ENCODE measurements around the gene ARRDC5. TPM values are rescaled to one million over a fixed set of nuclear protein-coding genes. Genes with fewer than 3 reads are reported as not detected.
"Not testable (repeated sequence)": the region's sequence is repeated elsewhere in the genome, so short reads cannot be mapped to it uniquely, and the experiment has no call there.

Gene ARRDC5
- polyA plus RNA-seq, 1 experiment = not detected

DNA sequence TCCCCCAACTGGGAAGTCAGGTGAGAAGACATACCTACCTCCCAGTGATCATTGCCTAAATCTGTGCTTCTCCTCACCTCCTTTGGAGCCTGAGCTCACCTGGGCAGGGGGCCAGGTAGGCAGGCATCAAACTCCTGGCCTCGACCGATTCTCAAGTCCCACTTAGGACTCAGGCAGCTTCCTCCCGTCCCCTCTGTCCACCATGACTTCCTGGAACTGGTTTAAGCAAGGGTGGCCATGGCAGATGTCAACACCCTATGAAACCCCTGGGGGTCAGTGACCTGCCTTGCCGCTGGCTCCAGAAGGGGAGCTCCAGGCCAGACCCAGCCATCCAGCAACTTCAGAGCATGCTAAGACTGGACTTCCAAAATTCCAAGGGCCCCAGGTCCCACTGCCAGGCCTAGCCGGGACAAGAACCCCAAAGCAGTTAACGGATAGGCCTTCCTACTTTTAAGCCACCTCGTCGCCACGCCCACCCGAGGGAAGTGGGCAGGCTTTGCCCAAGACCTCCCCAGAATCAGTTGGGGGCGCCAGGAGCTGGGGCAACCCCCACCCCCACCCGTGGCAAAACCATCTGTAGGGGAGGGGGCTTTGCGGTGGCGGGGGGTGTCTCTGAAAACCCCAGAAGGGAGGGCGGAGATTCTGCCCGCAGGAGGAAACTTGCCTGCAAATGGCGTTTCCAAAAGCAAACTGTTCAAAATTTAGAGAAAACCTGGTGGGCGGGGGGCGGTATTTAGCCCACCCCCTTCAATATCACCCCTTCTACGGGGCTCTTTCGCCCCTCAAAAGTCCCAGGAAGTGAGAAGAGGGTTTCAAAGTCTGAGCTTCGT lies 35.9 kb downstream of the ARRDC5 start:
- no peak for DNase-seq (ENCODE audit: low read depth, low spot score)
- ChIA-PET POLR2A (interaction anchor here (0.5 to 1.7 kb wide), 8 partner anchors 9 to 464 kb away, joined by 3 to 11 read pairs (median 4); no protein-coding TSS in a partner anchor), CTCF (interaction anchor here (0.9 to 3.8 kb wide), 5 partner anchors 12 to 163 kb away, joined by 3 to 22 read pairs (median 13); no protein-coding TSS in a partner anchor)
- peak overlapping the region; percentile 89 for H3K4me3 ChIP-seq (ENCODE audit: low read depth, low read length)
- TF ChIP-seq, protein P1, sequence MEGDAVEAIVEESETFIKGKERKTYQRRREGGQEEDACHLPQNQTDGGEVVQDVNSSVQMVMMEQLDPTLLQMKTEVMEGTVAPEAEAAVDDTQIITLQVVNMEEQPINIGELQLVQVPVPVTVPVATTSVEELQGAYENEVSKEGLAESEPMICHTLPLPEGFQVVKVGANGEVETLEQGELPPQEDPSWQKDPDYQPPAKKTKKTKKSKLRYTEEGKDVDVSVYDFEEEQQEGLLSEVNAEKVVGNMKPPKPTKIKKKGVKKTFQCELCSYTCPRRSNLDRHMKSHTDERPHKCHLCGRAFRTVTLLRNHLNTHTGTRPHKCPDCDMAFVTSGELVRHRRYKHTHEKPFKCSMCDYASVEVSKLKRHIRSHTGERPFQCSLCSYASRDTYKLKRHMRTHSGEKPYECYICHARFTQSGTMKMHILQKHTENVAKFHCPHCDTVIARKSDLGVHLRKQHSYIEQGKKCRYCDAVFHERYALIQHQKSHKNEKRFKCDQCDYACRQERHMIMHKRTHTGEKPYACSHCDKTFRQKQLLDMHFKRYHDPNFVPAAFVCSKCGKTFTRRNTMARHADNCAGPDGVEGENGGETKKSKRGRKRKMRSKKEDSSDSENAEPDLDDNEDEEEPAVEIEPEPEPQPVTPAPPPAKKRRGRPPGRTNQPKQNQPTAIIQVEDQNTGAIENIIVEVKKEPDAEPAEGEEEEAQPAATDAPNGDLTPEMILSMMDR (IDR thresholded peaks at IDR 0.05; ENCODE audit: low read depth, low read length) = no peak
- H3K27me3 ChIP-seq (ENCODE audit: control insufficient read depth, insufficient read depth, low read length) = no peaks in the 10 kb centered on the region
- H3K27ac ChIP-seq (ENCODE audit: low read depth, low read length) = peak overlapping the region; percentile 39
- no peaks in the 10 kb centered on the region; the same call in 1 of the 2 replicates for H3K9me3 ChIP-seq (ENCODE audit: control insufficient read depth, insufficient read depth, low read length)

DNA sequence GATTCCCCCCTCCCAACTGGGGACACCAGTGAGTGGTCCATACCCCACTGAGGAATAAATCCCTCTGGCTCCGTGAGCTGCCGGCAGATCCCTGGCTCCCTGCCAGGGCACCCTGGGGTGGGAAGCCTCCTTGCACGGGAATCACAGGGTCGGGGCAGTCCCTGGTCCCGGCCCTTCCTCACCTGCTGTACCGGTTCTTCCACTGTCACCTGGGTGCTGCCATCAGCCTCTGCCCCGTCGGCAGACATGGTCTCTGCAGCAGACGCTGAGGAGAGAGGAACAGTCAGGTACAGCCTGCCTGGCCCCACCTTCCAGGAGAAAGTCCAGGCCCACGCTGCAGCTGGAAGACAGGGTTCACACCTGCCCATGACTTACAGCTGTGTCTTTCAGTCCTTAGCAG lies 41.5 kb downstream of the ARRDC5 start:
- TF ChIP-seq, protein P1 (IDR thresholded peaks at IDR 0.05; ENCODE audit: low read depth, low read length) = no peak
- no peak for DNase-seq (ENCODE audit: low read depth, low spot score)
- no peak overlapping the region for H3K27ac ChIP-seq (ENCODE audit: low read depth, low read length)
- no peaks in the 10 kb centered on the region for H3K27me3 ChIP-seq (ENCODE audit: control insufficient read depth, insufficient read depth, low read length)
- POLR2A ChIA-PET = no interaction called here
- CTCF ChIA-PET = interaction anchor here (1.5 kb wide), 1 partner anchor 10 kb away, joined by 14 read pairs; no protein-coding TSS in a partner anchor
- no peak overlapping the region for H3K4me3 ChIP-seq (ENCODE audit: low read depth, low read length)
- H3K9me3 ChIP-seq (ENCODE audit: control insufficient read depth, insufficient read depth, low read length) = no peaks in the 10 kb centered on the region

DNA sequence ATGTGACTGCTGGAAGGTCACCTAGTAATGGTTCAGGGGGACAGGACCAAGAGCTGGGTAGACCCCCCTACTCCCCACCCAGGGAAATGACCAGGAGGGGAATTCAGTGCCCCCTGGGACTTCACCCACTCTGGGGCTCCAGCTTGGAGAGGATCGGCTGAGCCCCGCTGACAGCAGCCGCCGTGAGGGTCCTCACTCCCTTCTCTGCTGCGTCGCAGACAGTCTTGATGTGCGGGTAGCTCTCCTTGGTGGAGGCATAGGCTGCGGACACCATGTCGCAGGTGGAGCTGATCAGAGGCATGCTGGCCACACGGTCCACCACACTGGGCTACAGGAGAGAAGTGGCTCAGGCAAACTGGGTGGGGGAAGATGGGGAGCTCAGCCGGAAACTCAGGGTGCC lies 43.0 kb downstream of the ARRDC5 start:
- no peak overlapping the region for H3K27ac ChIP-seq (ENCODE audit: low read depth, low read length)
- no peaks in the 10 kb centered on the region for H3K9me3 ChIP-seq (ENCODE audit: control insufficient read depth, insufficient read depth, low read length)
- DNase-seq (ENCODE audit: low read depth, low spot score) = no peak
- TF ChIP-seq, protein P1 (IDR thresholded peaks at IDR 0.05; ENCODE audit: low read depth, low read length) = no peak
- H3K27me3 ChIP-seq (ENCODE audit: control insufficient read depth, insufficient read depth, low read length) = no peaks in the 10 kb centered on the region
- ChIA-PET CTCF (interaction anchor here (1.0 kb wide), 2 partner anchors 8 to 10 kb away, joined by 3 to 4 read pairs; no protein-coding TSS in a partner anchor), POLR2A (interaction anchor here (0.6 kb wide), 1 partner anchor 16 kb away, joined by 3 read pairs; no protein-coding TSS in a partner anchor)
- H3K4me3 ChIP-seq (ENCODE audit: low read depth, low read length) = no peak overlapping the region

DNA sequence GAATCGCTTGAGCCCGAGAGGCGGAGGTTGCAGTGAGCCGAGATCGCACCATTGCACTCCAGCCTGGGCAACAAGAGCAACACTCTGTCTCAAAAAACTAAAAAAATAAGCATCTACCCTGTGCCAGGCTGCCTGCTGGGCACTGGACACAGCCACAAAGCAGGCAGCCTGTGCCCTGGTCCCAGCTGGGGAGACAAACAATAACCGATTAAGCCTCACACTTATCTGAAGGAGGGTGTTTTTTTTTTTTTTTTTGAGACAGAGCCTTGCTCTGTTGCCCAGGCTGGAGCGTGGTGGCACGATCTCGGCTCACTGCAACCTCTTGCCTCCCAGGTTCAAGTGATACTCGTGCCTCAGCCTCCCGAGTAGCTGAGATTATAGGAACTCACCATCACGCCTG lies 46.2 kb downstream of the ARRDC5 start:
- H3K4me3 ChIP-seq (ENCODE audit: low read depth, low read length); H3K9me3 ChIP-seq (ENCODE audit: control insufficient read depth, insufficient read depth, low read length); CTCF ChIA-PET; POLR2A ChIA-PET; H3K27ac ChIP-seq (ENCODE audit: low read depth, low read length); DNase-seq (ENCODE audit: low read depth, low spot score); H3K27me3 ChIP-seq (ENCODE audit: control insufficient read depth, insufficient read depth, low read length): not testable (repeated sequence)

DNA sequence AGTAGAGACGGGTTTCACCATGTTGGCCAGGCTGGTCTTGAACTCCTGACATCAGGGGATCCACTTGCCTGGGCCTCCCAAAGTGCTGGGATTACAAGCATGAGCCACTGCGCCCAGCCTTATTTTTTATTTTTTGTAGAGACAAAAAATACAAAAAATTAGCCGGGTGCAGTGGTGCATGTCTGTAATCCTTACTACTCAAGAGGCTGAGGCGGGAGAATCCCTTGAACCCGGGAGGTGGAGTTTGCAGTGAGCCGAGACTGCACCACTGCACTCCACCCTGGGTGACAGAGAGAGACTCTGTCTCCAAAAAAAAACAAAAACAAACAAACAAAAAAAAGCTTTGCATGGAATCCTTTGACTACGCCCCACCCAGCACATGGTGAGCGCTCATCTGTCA lies 49.2 kb downstream of the ARRDC5 start:
- H3K27me3 ChIP-seq (ENCODE audit: control insufficient read depth, insufficient read depth, low read length); DNase-seq (ENCODE audit: low read depth, low spot score); H3K4me3 ChIP-seq (ENCODE audit: low read depth, low read length); H3K27ac ChIP-seq (ENCODE audit: low read depth, low read length); H3K9me3 ChIP-seq (ENCODE audit: control insufficient read depth, insufficient read depth, low read length): not testable (repeated sequence)
- ChIA-PET POLR2A (interaction anchor here (0.7 kb wide), 1 partner anchor 68 kb away, joined by 3 read pairs; no protein-coding TSS in a partner anchor), CTCF (interaction anchor here (0.7 to 7.5 kb wide), 3 partner anchors 13 to 45 kb away, joined by 3 to 109 read pairs (median 7); partner anchors contain the start of gene PLIN3)

DNA sequence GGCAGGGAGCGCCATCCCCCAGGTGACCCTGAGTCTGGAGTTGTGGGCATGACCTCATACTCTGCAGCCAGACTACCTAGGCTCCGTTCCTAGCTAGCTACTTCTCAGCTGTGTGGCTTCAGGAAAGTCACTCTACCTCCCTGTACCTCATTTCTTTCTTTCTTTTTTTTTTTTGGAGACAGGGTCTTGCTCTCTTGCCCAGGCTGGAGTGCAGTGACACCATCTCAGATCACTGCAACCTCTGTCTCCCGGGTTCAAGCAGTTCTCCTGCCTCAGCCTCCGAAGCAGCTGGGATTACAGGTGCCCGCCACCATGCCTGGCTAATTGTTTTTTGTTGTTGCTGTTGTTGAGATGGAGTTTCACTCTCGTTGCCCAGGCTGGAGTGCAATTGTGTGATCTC lies 50.2 kb downstream of the ARRDC5 start:
- no peak overlapping the region for H3K4me3 ChIP-seq (ENCODE audit: low read depth, low read length)
- no peak for DNase-seq (ENCODE audit: low read depth, low spot score)
- ChIA-PET POLR2A (no interaction called here), CTCF (interaction anchor here (1.0 to 7.5 kb wide), 4 partner anchors 14 to 59 kb away, joined by 6 to 109 read pairs (median 10); partner anchors contain the start of gene PLIN3)
- TF ChIP-seq, protein P1 (IDR thresholded peaks at IDR 0.05; ENCODE audit: low read depth, low read length) = no peak
- H3K27ac ChIP-seq (ENCODE audit: low read depth, low read length) = no peak overlapping the region
- no peaks in the 10 kb centered on the region; the same call in 1 of the 2 replicates for H3K9me3 ChIP-seq (ENCODE audit: control insufficient read depth, insufficient read depth, low read length)
- no peaks in the 10 kb centered on the region for H3K27me3 ChIP-seq (ENCODE audit: control insufficient read depth, insufficient read depth, low read length)

All from AG04450 (cell line).